Upper lobe of left lung (tissue), 4 donors: ENCODE data around the gene DUOXA1.

Experiments used
- EP300 ChIP-seq, 4 donors: sonication (generic); formaldehyde crosslinking; IDR thresholded peaks; one replicate each; pipeline ENCODE4 v1.5.1; 2017; ENCODE audit warnings: antibody characterized with exemption in 4 of 4, control low read depth in 2 of 4
- POLR2A ChIP-seq, 4 donors: fragments of 450-650 bp; IDR thresholded peaks; one replicate each; pipeline ENCODE4 v1.5.1; 2016 to 2017; ENCODE audit warnings: antibody characterized with exemption in 4 of 4, mild to moderate bottlenecking in 2 of 4
- TF ChIP-seq, protein P1 (sequence below), 6 experiments: fragments of 450-650 bp in 4 of 6; fragments of 200-600 bp in 2 of 6; sonication (generic) in 2 of 6; IDR thresholded peaks; one replicate each; pipeline ENCODE4 v1.5.1; 2016 to 2019; ENCODE audit warnings: antibody characterized with exemption in 6 of 6

- TF ChIP-seq, protein P1, sequence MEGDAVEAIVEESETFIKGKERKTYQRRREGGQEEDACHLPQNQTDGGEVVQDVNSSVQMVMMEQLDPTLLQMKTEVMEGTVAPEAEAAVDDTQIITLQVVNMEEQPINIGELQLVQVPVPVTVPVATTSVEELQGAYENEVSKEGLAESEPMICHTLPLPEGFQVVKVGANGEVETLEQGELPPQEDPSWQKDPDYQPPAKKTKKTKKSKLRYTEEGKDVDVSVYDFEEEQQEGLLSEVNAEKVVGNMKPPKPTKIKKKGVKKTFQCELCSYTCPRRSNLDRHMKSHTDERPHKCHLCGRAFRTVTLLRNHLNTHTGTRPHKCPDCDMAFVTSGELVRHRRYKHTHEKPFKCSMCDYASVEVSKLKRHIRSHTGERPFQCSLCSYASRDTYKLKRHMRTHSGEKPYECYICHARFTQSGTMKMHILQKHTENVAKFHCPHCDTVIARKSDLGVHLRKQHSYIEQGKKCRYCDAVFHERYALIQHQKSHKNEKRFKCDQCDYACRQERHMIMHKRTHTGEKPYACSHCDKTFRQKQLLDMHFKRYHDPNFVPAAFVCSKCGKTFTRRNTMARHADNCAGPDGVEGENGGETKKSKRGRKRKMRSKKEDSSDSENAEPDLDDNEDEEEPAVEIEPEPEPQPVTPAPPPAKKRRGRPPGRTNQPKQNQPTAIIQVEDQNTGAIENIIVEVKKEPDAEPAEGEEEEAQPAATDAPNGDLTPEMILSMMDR (IDR thresholded peaks at IDR 0.05): no peak
- TF ChIP-seq POLR2A (IDR thresholded peaks at IDR 0.05): no peak
- TF ChIP-seq EP300 (IDR thresholded peaks at IDR 0.05): no peak
These were observed 46.5 kb downstream of the DUOXA1 start for GRCh38 chr15:45083223-45083622.
